Nephron progenitor cell (in vitro differentiated cells): ENCODE data around the gene INPP5A.

Experiments
- DNase-seq: peaks from one replicate; pipeline ENCODE4 v3.0.0; 2021
- H3K27ac Mint-ChIP-seq: 2 replicates; pipeline ENCODE4 v1.8.0; 2021; ENCODE audit warnings: mild to moderate bottlenecking, moderate library complexity, mixed read lengths
- H3K27me3 Mint-ChIP-seq: 2 replicates; pipeline ENCODE4 v1.8.0; 2021; ENCODE audit warnings: mild to moderate bottlenecking, low read depth, mixed read lengths; ENCODE audit not compliant: poor library complexity
- H3K36me3 Mint-ChIP-seq: 2 replicates; pipeline ENCODE4 v1.8.0; 2021; ENCODE audit warnings: low read depth, mixed read lengths
- H3K4me1 Mint-ChIP-seq: 2 replicates; pipeline ENCODE4 v1.8.0; 2021; ENCODE audit warnings: mixed read lengths
- H3K4me3 Mint-ChIP-seq: 2 replicates; pipeline ENCODE4 v1.8.0; 2021; ENCODE audit warnings: mild to moderate bottlenecking, moderate library complexity, mixed read lengths
- H3K9me3 Mint-ChIP-seq: 2 replicates; pipeline ENCODE4 v1.8.0; 2021; ENCODE audit warnings: mild to moderate bottlenecking, moderate library complexity, mixed read lengths
- CTCF ChIP-seq: fragments of 200-600 bp; sonication (generic); IDR thresholded peaks from 2 replicates; pipeline ENCODE4 v1.5.0; 2021; ENCODE audit warnings: antibody characterized with exemption

Gene INPP5A

GRCh38 chr10:132591166-132591971 is 53.8 kb downstream of the INPP5A start:
- no peak overlapping the region for H3K4me3 Mint-ChIP-seq
- DNase-seq = no peak
- H3K9me3 Mint-ChIP-seq = peaks cover 14% of the 10 kb centered on the region
- H3K36me3 Mint-ChIP-seq = peaks cover 15% of the 10 kb centered on the region
- H3K27ac Mint-ChIP-seq = no peak overlapping the region
- TF ChIP-seq CTCF = no peak
- peaks cover 48% of the 10 kb centered on the region for H3K4me1 Mint-ChIP-seq
- H3K27me3 Mint-ChIP-seq = no peaks in the 10 kb centered on the region

GRCh38 chr10:132592790-132593383 is 55.3 kb downstream of the INPP5A start:
- Mint-ChIP-seq H3K27ac (no peak overlapping the region), H3K4me1 (peaks cover 48% of the 10 kb centered on the region)

GRCh38 chr10:132593389-132593788 is 55.8 kb downstream of the INPP5A start:
- H3K9me3 Mint-ChIP-seq = peaks cover 10% of the 10 kb centered on the region
- peaks cover 9% of the 10 kb centered on the region for H3K36me3 Mint-ChIP-seq
- H3K27ac Mint-ChIP-seq = no peak overlapping the region
- no peaks in the 10 kb centered on the region for H3K27me3 Mint-ChIP-seq
- peaks cover 48% of the 10 kb centered on the region for H3K4me1 Mint-ChIP-seq
- H3K4me3 Mint-ChIP-seq = no peak overlapping the region
- no peak for DNase-seq
- no peak for TF ChIP-seq CTCF

More at GRCh38 chr10:132592790-132593383, 55.3 kb downstream of the INPP5A start:
- TF ChIP-seq CTCF = no peak
- DNase-seq = no peak
- Mint-ChIP-seq H3K4me3 (no peak overlapping the region), H3K36me3 (peaks cover 6% of the 10 kb centered on the region), H3K9me3 (peaks cover 6% of the 10 kb centered on the region), H3K27me3 (no peaks in the 10 kb centered on the region)

- Mint-ChIP-seq H3K4me3 (no peak overlapping the region), H3K36me3 (peaks cover 16% of the 10 kb centered on the region), H3K9me3 (peaks cover 15% of the 10 kb centered on the region), H3K4me1 (peaks cover 49% of the 10 kb centered on the region), H3K27me3 (peaks cover 3% of the 10 kb centered on the region), H3K27ac (no peak overlapping the region)
- no peak for TF ChIP-seq CTCF
- DNase-seq = no peak
Observed at GRCh38 chr10:132593900-132594876, 56.6 kb downstream of the INPP5A start.

GRCh38 chr10:132595021-132595420 is 57.4 kb downstream of the INPP5A start:
- Mint-ChIP-seq H3K27ac (no peak overlapping the region), H3K36me3 (peaks cover 18% of the 10 kb centered on the region), H3K4me1 (peaks cover 49% of the 10 kb centered on the region), H3K9me3 (peaks cover 24% of the 10 kb centered on the region), H3K27me3 (peaks cover 3% of the 10 kb centered on the region), H3K4me3 (no peak overlapping the region)
- TF ChIP-seq CTCF = no peak
- no peak for DNase-seq
